ENCODE results near the gene TENT5C.

Gene TENT5C

GRCh38 chr1:117573386-117574023, 32.3 kb upstream of the TENT5C start:
- no peak for DNase-seq (ENCODE audit: low read depth)

- DNase-seq (ENCODE audit: low read depth), result no peak
Observed at GRCh38 chr1:117574161-117574835, 31.6 kb upstream of the TENT5C start.

- DNase-seq (ENCODE audit: low read depth), result no peak
Observed at GRCh38 chr1:117575586-117576225, 30.1 kb upstream of the TENT5C start.

- DNase-seq (ENCODE audit: low read depth), result no peak
Observed at GRCh38 chr1:117576236-117576635, 29.6 kb upstream of the TENT5C start.

- DNase-seq (ENCODE audit: low read depth), result no peak
Observed at GRCh38 chr1:117577191-117577885, 28.5 kb upstream of the TENT5C start.

GRCh38 chr1:117578466-117578865, 27.4 kb upstream of the TENT5C start:
- no peak for DNase-seq (ENCODE audit: low read depth)

GRCh38 chr1:117579221-117579906, 26.5 kb upstream of the TENT5C start:
- no peak for DNase-seq (ENCODE audit: low read depth)

GRCh38 chr1:117580436-117580835, 25.4 kb upstream of the TENT5C start:
- no peak for DNase-seq (ENCODE audit: low read depth)

DNA sequence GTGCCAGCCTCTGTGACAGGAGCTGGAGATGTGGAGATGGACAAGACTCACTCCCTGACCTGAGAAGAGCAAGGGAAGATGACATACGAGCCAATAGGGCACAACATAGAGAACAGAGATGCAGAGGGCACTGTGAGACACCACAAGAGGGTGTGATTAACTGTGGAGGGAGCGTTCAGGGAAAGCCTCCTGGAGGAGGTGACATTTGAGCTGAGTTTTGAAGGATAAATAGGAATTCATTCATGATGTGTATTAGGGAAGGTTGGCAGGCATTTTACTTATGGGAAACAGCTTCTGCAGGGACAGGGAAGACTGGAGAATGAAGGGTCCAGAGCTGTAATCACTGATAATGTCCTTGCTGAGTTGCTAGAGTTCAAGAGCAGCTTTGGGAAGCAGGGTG, 25.0 kb upstream of the TENT5C start:
- DNase-seq (ENCODE audit: low read depth), result no peak

DNA sequence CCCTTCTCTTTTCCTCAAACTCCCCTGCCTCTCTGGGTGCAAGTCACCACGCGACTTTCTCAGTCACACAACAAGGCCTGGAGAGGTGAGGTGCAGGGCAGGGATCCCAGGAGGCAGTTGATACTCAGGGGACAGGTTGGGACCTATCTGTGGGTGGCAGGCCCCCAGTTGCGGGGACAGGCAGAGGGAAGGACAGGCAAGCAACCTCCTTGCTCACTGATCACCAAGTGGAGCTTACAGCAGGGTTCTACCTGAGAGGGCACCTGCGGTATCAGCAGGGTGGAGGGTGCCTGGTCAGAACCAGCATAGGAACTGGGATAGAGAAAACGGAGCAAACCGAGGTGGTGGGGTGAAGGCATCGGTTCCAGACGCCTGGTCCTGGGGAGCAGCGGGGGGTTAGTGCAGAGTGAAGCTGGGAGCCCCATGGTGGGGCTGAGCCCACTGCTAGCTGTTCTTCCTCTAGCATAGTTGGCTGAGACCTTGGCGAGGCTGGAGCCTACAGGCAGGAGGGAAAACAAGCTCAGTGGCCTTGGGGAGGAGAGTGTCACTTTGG, 24.4 kb upstream of the TENT5C start:
- DNase-seq (ENCODE audit: low read depth), result no peak

DNA sequence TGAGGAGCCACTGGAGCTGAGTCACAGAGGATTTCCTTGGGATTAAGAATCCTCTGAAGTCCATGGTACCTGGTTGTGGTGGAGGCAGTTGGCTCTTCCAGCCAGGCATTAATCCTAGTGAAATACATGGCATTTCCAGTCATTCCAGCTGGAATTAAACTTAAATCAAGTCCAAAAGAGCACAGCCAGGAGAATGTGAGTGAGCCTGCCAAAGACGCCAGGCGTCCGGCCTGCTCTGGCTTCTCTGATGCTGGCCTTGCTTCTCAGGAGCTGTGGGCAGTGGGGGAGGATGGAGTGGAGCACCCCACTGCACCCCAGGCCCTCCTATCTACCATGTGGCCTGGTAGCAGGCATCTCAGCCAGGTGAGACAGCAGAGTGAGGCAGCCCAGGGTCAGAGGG, 23.4 kb upstream of the TENT5C start:
- DNase-seq (ENCODE audit: low read depth), result no peak

GRCh38 chr1:117583247-117583646, 22.6 kb upstream of the TENT5C start:
- DNase-seq (ENCODE audit: low read depth), result no peak

GRCh38 chr1:117584181-117584580, 21.7 kb upstream of the TENT5C start:
- no peak for DNase-seq (ENCODE audit: low read depth)

GRCh38 chr1:117585086-117585485, 20.8 kb upstream of the TENT5C start:
- DNase-seq (ENCODE audit: low read depth), result no peak

GRCh38 chr1:117586337-117586736, 19.5 kb upstream of the TENT5C start:
- DNase-seq (ENCODE audit: low read depth), result no peak

GRCh38 chr1:117586747-117587498, 18.9 kb upstream of the TENT5C start:
- no peak for DNase-seq (ENCODE audit: low read depth)

DNA sequence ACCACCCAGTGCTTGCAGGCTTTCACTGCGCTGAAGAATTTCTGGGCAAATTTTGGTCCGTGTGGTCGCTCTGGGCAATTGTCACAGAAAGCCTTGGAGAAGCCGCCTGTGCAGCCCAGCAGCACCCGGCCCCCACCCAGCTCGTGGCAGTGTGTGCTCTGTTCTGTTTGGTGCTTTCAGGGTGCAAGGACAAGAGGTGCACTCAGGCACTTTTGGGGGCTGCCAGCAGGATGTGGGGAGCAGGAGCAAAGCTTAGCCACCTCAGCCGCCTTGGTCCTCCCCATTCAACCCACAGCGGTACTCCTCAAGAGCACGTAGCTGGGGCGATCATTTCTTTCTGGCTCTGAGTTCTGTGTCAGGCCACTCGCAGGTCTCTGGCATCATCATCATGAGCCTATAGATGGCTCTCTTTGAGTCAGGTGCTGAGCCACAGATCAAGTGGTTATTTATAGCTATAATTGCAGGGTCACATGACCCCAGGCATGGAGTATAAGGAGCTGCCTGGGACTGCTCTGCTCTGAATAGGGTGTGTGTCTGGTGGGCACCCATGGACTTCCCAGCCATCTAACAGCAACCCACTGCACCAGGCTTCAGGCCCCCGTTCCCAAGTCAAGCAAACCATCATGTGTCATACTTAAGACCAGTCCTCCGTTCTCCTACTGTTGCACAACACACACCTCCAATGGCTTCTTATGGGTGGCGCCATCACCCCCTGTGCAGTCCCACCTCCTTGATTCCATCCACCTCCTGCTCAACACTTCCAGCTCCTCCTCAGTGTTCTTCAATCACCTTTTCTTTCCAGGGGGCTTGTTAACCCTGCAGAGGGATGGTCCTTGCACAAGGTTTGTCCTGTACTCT, 18.1 kb upstream of the TENT5C start:
- no peak for DNase-seq (ENCODE audit: low read depth)

DNA sequence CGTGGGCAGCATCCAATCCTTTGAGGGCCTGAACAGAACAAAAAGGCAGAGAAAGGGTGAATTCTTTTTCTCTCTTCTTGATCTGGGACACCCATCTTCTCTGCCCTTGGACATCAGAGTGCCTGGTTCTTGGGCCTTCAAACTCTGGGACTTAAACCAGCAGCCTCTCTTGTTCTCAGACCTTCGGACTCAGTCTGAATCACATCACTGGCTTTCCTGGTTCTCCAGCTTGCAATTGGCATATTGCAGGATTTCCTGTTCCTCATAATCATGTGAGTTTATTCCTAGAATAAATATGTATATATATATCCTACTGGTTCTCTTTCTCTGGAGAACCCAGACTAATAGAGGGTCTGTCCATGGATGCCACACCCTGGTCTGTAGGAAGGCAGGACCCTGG, 16.3 kb upstream of the TENT5C start:
- no peak for DNase-seq (ENCODE audit: low read depth)

DNA sequence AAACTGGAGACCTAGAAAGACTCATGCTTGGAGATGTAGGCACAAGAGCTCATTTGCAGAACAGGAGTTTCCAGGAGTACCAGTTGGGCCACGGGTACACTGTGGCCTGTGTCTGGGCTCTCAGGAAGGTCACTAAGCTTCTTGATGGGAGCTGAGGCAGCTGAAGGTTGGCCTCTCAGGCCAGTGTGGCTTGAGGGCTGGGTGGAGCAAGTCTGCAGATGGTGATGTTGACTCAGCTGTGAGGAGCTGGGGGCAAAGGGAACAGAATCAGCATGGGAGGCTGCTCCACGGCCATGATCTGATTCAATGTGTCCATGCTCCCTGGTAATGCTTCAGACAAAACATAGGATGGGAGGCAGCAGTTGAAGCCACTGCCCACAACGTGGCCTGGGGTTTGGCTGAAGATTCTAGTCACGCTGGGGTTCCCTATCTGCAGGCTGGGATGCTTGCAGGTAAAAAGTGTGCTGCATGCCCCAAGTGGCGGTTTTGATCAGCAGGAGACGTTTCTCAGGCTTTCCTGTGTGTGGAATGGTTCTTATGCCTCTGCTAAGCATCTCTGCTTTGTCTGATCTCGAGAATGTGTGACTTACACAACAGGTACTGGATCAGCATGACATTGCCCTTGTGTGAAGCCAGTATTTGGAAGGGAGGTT, 15.4 kb upstream of the TENT5C start:
- DNase-seq (ENCODE audit: low read depth), result no peak

DNA sequence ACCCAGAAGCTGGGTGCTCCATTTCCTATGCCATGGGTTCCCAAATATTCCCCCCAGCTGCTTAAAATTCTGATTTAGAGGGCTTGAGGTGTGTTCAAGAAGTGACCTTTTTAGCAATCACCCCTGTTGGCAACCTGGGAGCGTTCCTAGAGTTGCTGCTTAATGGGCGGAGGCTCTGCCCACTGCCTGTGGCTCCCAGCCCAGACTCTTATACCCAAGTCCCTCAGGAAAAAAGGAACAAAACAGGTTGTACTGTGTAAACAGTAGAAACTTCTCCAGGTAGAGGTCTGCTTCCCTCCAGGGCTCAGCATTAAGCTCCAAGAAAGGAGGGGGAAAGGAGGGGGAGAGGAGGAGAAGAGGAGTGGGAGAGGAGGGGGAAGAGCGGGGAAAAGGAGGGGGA, 14.6 kb upstream of the TENT5C start:
- no peak for DNase-seq (ENCODE audit: low read depth)

Data from non-pigmented ciliary epithelial cell (primary cell).